Subcutaneous abdominal adipose tissue (tissue), 5 donors: ENCODE results near the gene MT1A.
"Not testable (repeated sequence)": the region's sequence is repeated elsewhere in the genome, so short reads cannot be mapped to it uniquely, and the experiment has no call there.

Experiments
- H3K27ac ChIP-seq: one replicate; pipeline ENCODE4 v1.7.0; 2013; ENCODE audit warnings: low read depth, mild to moderate bottlenecking, inconsistent platforms, low read length, moderate library complexity
- H3K27me3 ChIP-seq, 5 donors: one replicate each; pipeline ENCODE4 v1.7.0; 2013; ENCODE audit warnings: low read length in 5 of 5, inconsistent platforms in 1 of 5; ENCODE audit not compliant: control insufficient read depth in 5 of 5, insufficient read depth in 4 of 5
- H3K36me3 ChIP-seq, 5 donors: one replicate each; pipeline ENCODE4 v1.7.0; 2013; ENCODE audit warnings: low read length in 5 of 5; ENCODE audit not compliant: control insufficient read depth in 5 of 5, insufficient read depth in 5 of 5
- H3K4me1 ChIP-seq, 5 donors: one replicate each; pipeline ENCODE4 v1.7.0; 2013; ENCODE audit warnings: low read length in 5 of 5, mild to moderate bottlenecking in 3 of 5, moderate library complexity in 1 of 5; ENCODE audit not compliant: control insufficient read depth in 5 of 5, insufficient read depth in 5 of 5
- H3K4me3 ChIP-seq, 5 donors: one replicate each; pipeline ENCODE4 v1.7.0; 2013; ENCODE audit warnings: low read length in 5 of 5, low read depth in 1 of 5
- H3K9ac ChIP-seq, 5 donors: one replicate each; pipeline ENCODE4 v1.7.0; 2013; ENCODE audit warnings: low read length in 5 of 5, mild to moderate bottlenecking in 4 of 5, moderate library complexity in 3 of 5
- H3K9me3 ChIP-seq, 5 donors: one replicate each; pipeline ENCODE4 v1.7.0; 2013; ENCODE audit warnings: low read length in 5 of 5; ENCODE audit not compliant: control insufficient read depth in 5 of 5
- donor health status: healthy.
- donor health status: healthy.
- donor health status: healthy.
- donor health status: healthy.
- donor health status: healthy.

The MT1A gene

GRCh38 chr16:56620339-56620897 lies 18.0 kb upstream of the MT1A start:
- H3K27ac ChIP-seq: no peak overlapping the region

GRCh38 chr16:56621665-56622445 lies 16.6 kb upstream of the MT1A start:
- not testable (repeated sequence) for H3K9me3 ChIP-seq, H3K27me3 ChIP-seq, H3K4me3 ChIP-seq, H3K9ac ChIP-seq, H3K27ac ChIP-seq, H3K36me3 ChIP-seq
- peaks cover 6 to 56% (median 50%) of the 10 kb centered on the region in 5 donors for H3K4me1 ChIP-seq

More at GRCh38 chr16:56620339-56620897, 18.0 kb upstream of the MT1A start:
- no peaks in the 10 kb centered on the region for H3K9me3 ChIP-seq
- H3K36me3 ChIP-seq: no peaks in the 10 kb centered on the region
- H3K4me1 ChIP-seq: peaks cover 4 to 44% (median 39%) of the 10 kb centered on the region in 5 donors
- no peak overlapping the region for H3K9ac ChIP-seq
- H3K4me3 ChIP-seq: no peak overlapping the region
- no peaks in the 10 kb centered on the region for H3K27me3 ChIP-seq

- peaks cover 5 to 47% (median 41%) of the 10 kb centered on the region in 5 donors for H3K4me1 ChIP-seq
- not testable (repeated sequence) for H3K27me3 ChIP-seq, H3K9me3 ChIP-seq, H3K4me3 ChIP-seq, H3K36me3 ChIP-seq, H3K27ac ChIP-seq, H3K9ac ChIP-seq
Measured at GRCh38 chr16:56623184-56623583, 15.3 kb upstream of the MT1A start.

- Histone ChIP-seq H3K36me3 (no peaks in the 10 kb centered on the region), H3K27ac (no peak overlapping the region), H3K4me1 (peaks cover 5 to 42% (median 38%) of the 10 kb centered on the region in 5 donors), H3K9me3 (no peaks in the 10 kb centered on the region), H3K9ac (no peak overlapping the region), H3K27me3 (no peaks in the 10 kb centered on the region), H3K4me3 (no peak overlapping the region)
Measured at GRCh38 chr16:56623637-56624036, 14.8 kb upstream of the MT1A start.

GRCh38 chr16:56625140-56625942 lies 13.1 kb upstream of the MT1A start, which contains the start of gene MT1E:
Gene MT1E, plus strand, starts transcription at chr16:56625781. Its CDS starts 71 bp downstream, at chr16:56625852.
- Histone ChIP-seq H3K36me3 (no peaks in the 10 kb centered on the region), H3K27ac (peak within 1 kb of the TSS; percentile 91), H3K9me3 (no peaks in the 10 kb centered on the region), H3K27me3 (no peaks in the 10 kb centered on the region), H3K4me3 (peak within 1 kb of the TSS; percentile 75 to 92 (median 87)), H3K9ac (peak within 1 kb of the TSS; percentile 69 to 94 (median 85)), H3K4me1 (peaks cover 5 to 43% (median 35%) of the 10 kb centered on the region in 5 donors)

- H3K4me1 ChIP-seq: peaks cover 5 to 42% (median 34%) of the 10 kb centered on the region in 5 donors
- H3K9me3 ChIP-seq: no peaks in the 10 kb centered on the region
- H3K9ac ChIP-seq: peak overlapping the region; percentile 69 to 94 (median 85)
- H3K27ac ChIP-seq: peak overlapping the region; percentile 91
- no peaks in the 10 kb centered on the region for H3K27me3 ChIP-seq
- no peaks in the 10 kb centered on the region for H3K36me3 ChIP-seq
- peak overlapping the region; percentile 75 to 89 (median 87) for H3K4me3 ChIP-seq
Measured at GRCh38 chr16:56625943-56626654, 12.4 kb upstream of the MT1A start.

GRCh38 chr16:56626685-56627084 lies 11.8 kb upstream of the MT1A start:
- Histone ChIP-seq H3K4me1 (peaks cover 5 to 42% (median 30%) of the 10 kb centered on the region in 5 donors), H3K27ac (peak overlapping the region; percentile 91), H3K9ac (peak overlapping the region in 4 of 5 donors; percentile 38 to 92 (median 52)), H3K36me3 (no peaks in the 10 kb centered on the region), H3K9me3 (no peaks in the 10 kb centered on the region), H3K4me3 (peak overlapping the region; percentile 75 to 89 (median 87)), H3K27me3 (no peaks in the 10 kb centered on the region)

GRCh38 chr16:56628486-56629350 lies 9.7 kb upstream of the MT1A start:
- H3K27ac ChIP-seq: no peak overlapping the region
- no peak overlapping the region for H3K9ac ChIP-seq
- H3K4me1 ChIP-seq: peaks cover 7 to 55% (median 45%) of the 10 kb centered on the region in 5 donors
- no peak overlapping the region for H3K4me3 ChIP-seq
- H3K27me3 ChIP-seq: no peaks in the 10 kb centered on the region
- no peaks in the 10 kb centered on the region for H3K36me3 ChIP-seq
- H3K9me3 ChIP-seq: no peaks in the 10 kb centered on the region

- no peak overlapping the region for H3K9ac ChIP-seq
- no peak overlapping the region for H3K4me3 ChIP-seq
- no peaks in the 10 kb centered on the region for H3K36me3 ChIP-seq
- peaks cover 0 to 3% (median 0%) of the 10 kb centered on the region in 5 donors for H3K27me3 ChIP-seq
- H3K9me3 ChIP-seq: no peaks in the 10 kb centered on the region
- no peak overlapping the region for H3K27ac ChIP-seq
- H3K4me1 ChIP-seq: peaks cover 7 to 55% (median 45%) of the 10 kb centered on the region in 5 donors
Measured at GRCh38 chr16:56629531-56629930, 8.9 kb upstream of the MT1A start.
